Activated CD8-positive, alpha-beta T cell treated with anti-CD3 and anti-CD28 coated beads, Interleukin-2, amount 10 ng/mL, durations not matched to agents 7 days and 5 days (primary cell): ENCODE data around the gene PCGF2. TPM values are rescaled to one million over a fixed set of nuclear protein-coding genes. Genes with fewer than 3 reads are reported as not detected.
A peak's percentile ranks its signal among the peaks of the same experiment; 100 is the strongest.

ENCODE experiments used
- ATAC-seq: fragments of 150-1000 bp; cut with Tn5 transposase; one replicate; pipeline ENCODE4 v1.10.0; 2021; ENCODE audit warnings: moderate library complexity
- CTCF ChIA-PET: fragments of 350-600 bp; sonication (Branson Sonifier 250); formaldehyde crosslinking; loops from one replicate; lab custom pipeline; 2021; ENCODE audit warnings: antibody characterized with exemption; lab: Charles Lee
- POLR2A ChIA-PET: fragments of 350-600 bp; sonication (Branson Sonifier 250); formaldehyde crosslinking; loops from one replicate; lab custom pipeline; 2021; ENCODE audit warnings: antibody characterized with exemption; lab: Charles Lee
- DNase-seq: peaks from one replicate; pipeline ENCODE4 v3.0.0-alpha.2; 2020
- H3K27ac Mint-ChIP-seq: one replicate; pipeline ENCODE4 v1.8.0; 2021; ENCODE audit warnings: mild to moderate bottlenecking, mixed read lengths
- H3K27me3 Mint-ChIP-seq: one replicate; pipeline ENCODE4 v1.8.0; 2021; ENCODE audit warnings: low read depth, mixed read lengths
- H3K36me3 Mint-ChIP-seq: one replicate; pipeline ENCODE4 v1.8.0; 2021; ENCODE audit warnings: low read depth, mixed read lengths
- H3K4me1 Mint-ChIP-seq: one replicate; pipeline ENCODE4 v1.8.0; 2021; ENCODE audit warnings: low read depth, mixed read lengths
- H3K4me3 Mint-ChIP-seq: one replicate; pipeline ENCODE4 v1.8.0; 2021; ENCODE audit warnings: mild to moderate bottlenecking, mixed read lengths
- H3K9me3 Mint-ChIP-seq: one replicate; pipeline ENCODE4 v1.8.0; 2022; ENCODE audit warnings: mixed read lengths; ENCODE audit not compliant: insufficient read depth
- total RNA-seq, 2 experiments: library from RNA; stranded (reverse); gene quantifications; one replicate each; pipeline ENCODE4 v1.2.3, GENCODE V29; 2021

The PCGF2 gene
- total RNA-seq, 2 experiments from 2014 or later, result 0.63 to 0.70 TPM

DNA sequence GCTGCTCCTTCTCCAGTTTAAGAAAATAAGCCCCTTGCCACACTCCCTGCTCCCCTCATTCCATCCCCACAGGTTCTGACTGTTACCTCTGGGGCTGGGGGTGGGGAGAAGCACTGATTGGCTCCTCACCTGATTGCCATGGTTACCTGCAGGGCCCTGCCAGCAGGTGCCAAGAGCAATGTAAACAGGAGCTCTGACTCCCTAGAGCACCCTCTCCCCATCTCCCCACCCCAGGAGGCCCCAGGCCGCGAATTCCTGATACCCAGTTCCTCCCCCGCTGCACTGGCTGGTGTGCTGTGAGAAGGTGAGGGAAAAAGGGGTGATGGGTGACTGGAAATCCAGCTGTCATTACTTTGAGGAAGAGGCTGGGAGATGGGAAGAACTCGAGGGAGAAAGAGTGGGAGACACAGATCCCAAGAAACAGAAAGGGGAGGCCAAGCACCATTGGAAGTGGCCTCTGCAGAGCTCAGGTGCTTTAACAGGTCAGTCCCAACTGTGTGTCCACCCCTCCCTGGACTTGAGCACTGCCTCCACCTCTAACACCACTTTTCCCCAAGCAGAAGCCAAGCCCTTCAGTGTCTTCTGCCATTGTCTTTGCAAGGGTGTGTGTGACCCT lies 4.5 kb downstream of the PCGF2 start:
- no peaks in the 10 kb centered on the region for H3K36me3 Mint-ChIP-seq
- no peaks in the 10 kb centered on the region for H3K9me3 Mint-ChIP-seq
- ChIA-PET POLR2A (no interaction called here), CTCF (interaction anchor here (1.0 kb wide), 1 partner anchor 8 kb away, joined by 3 read pairs; no protein-coding TSS in a partner anchor)
- peaks cover 35% of the 10 kb centered on the region for H3K27me3 Mint-ChIP-seq
- H3K27ac Mint-ChIP-seq, result peak overlapping the region; percentile 25
- peaks cover 23% of the 10 kb centered on the region for H3K4me1 Mint-ChIP-seq
- ATAC-seq (no peak), DNase-seq (no peak)
- no peak overlapping the region for H3K4me3 Mint-ChIP-seq

GRCh38 chr17:38742411-38743308 lies 5.5 kb downstream of the PCGF2 start:
- H3K27ac Mint-ChIP-seq, result no peak overlapping the region

GRCh38 chr17:38741921-38742410 lies 6.2 kb downstream of the PCGF2 start:
- POLR2A ChIA-PET, result interaction anchor here (1.6 kb wide), 1 partner anchor 13 kb away, joined by 6 read pairs; no protein-coding TSS in a partner anchor
- H3K27ac Mint-ChIP-seq, result no peak overlapping the region

More at GRCh38 chr17:38742411-38743308, 5.5 kb downstream of the PCGF2 start:
- H3K4me1 Mint-ChIP-seq, result peaks cover 21% of the 10 kb centered on the region
- peaks cover 29% of the 10 kb centered on the region for H3K27me3 Mint-ChIP-seq
- H3K4me3 Mint-ChIP-seq, result no peak overlapping the region
- ATAC-seq (peak; percentile 40), DNase-seq (no peak)
- ChIA-PET POLR2A (interaction anchor here (1.6 kb wide), 1 partner anchor 14 kb away, joined by 6 read pairs; no protein-coding TSS in a partner anchor), CTCF (no interaction called here)
- H3K9me3 Mint-ChIP-seq, result no peaks in the 10 kb centered on the region
- no peaks in the 10 kb centered on the region for H3K36me3 Mint-ChIP-seq

DNA sequence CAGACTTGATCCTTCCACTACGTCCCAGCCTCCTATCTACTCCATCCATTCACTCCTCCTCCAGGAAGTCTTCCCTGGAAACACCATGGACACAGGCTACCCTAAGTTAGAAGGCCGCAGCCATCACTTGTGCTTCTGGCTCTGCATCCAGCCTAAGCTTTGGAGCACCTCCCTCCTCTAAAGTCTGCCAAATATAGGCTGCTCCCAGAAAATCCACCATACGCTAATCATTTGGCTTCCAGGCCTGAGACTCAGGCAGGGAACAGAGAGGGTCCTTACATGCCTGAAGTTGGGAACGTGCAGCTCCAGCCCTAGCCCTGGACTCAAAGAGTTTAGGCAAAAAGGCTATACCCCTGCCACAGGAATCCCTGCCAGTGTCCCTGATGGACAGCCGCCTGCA lies 6.7 kb downstream of the PCGF2 start:
- CTCF ChIA-PET, result no interaction called here
- Mint-ChIP-seq H3K36me3 (no peaks in the 10 kb centered on the region), H3K9me3 (no peaks in the 10 kb centered on the region), H3K4me3 (no peak overlapping the region), H3K27ac (no peak overlapping the region), H3K4me1 (peaks cover 15% of the 10 kb centered on the region), H3K27me3 (peaks cover 23% of the 10 kb centered on the region)
- POLR2A ChIA-PET, result interaction anchor here (1.6 kb wide), 1 partner anchor 13 kb away, joined by 6 read pairs; no protein-coding TSS in a partner anchor
- DNase-seq, result no peak
- ATAC-seq, result no peak

More at GRCh38 chr17:38741921-38742410, 6.2 kb downstream of the PCGF2 start:
- no peaks in the 10 kb centered on the region for H3K36me3 Mint-ChIP-seq
- CTCF ChIA-PET, result no interaction called here
- no peaks in the 10 kb centered on the region for H3K9me3 Mint-ChIP-seq
- DNase-seq, result no peak
- ATAC-seq, result no peak
- H3K4me3 Mint-ChIP-seq, result no peak overlapping the region
- H3K27me3 Mint-ChIP-seq, result peaks cover 28% of the 10 kb centered on the region
- H3K4me1 Mint-ChIP-seq, result peaks cover 20% of the 10 kb centered on the region

DNA sequence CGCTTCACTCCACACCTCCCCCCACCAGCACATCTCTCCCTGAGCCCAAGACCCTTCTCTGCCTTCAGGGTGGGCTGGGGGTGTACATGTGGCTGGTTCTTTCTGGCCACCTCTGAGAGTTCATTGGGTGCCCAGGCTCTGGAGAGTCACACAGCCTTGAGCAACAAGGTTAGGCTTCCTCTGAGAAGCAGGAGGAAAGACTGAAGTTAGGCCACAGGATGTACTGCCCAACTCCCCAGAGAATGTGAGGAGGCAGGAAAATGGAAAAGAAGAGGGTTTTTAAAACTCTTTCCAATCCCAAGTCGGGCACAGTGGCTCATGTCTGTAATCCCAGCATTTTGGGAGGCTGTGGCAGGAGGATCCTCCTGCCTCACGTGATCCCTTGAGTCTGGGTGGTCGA lies 7.3 kb downstream of the PCGF2 start:
- Mint-ChIP-seq H3K4me3 (no peak overlapping the region), H3K9me3 (no peaks in the 10 kb centered on the region), H3K36me3 (no peaks in the 10 kb centered on the region), H3K27ac (no peak overlapping the region), H3K27me3 (peaks cover 17% of the 10 kb centered on the region), H3K4me1 (peaks cover 9% of the 10 kb centered on the region)
- no peak for DNase-seq
- POLR2A ChIA-PET, result no interaction called here
- no peak for ATAC-seq
- CTCF ChIA-PET, result no interaction called here

- no peaks in the 10 kb centered on the region for H3K9me3 Mint-ChIP-seq
- no peaks in the 10 kb centered on the region for H3K36me3 Mint-ChIP-seq
- ChIA-PET CTCF (no interaction called here), POLR2A (no interaction called here)
- no peak overlapping the region for H3K4me3 Mint-ChIP-seq
- peaks cover 12% of the 10 kb centered on the region for H3K4me1 Mint-ChIP-seq
- no peak for DNase-seq
- H3K27me3 Mint-ChIP-seq, result peaks cover 12% of the 10 kb centered on the region
- no peak for ATAC-seq
- no peak overlapping the region for H3K27ac Mint-ChIP-seq
Measured at GRCh38 chr17:38740044-38740443, 8.1 kb downstream of the PCGF2 start.

DNA sequence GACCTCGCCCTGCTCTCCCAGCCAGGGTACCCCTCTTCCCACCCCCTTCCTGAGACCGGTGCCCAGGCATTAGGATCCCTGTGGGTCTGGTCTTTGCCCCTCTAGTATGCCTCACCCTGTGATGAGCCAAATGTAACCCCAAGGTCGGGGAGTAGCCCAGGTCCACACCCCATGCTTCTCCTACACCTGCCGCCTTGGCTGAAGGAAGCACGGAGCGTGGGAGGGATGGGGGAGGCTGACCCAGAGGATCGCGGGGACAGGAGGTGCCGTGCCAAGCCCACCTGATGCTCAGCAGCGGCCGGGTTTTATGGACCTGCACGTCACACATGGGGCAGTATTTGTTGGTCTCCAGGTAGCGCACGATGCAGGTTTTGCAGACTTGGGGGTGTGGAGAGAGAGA lies 8.8 kb downstream of the PCGF2 start:
- no peak for DNase-seq
- ChIA-PET CTCF (interaction anchor here (5.7 kb wide), 1 partner anchor 61 kb away, joined by 141 read pairs; the partner anchor contains the start of gene EPOP), POLR2A (no interaction called here)
- H3K9me3 Mint-ChIP-seq, result no peaks in the 10 kb centered on the region
- H3K4me1 Mint-ChIP-seq, result peaks cover 15% of the 10 kb centered on the region
- no peaks in the 10 kb centered on the region for H3K36me3 Mint-ChIP-seq
- H3K4me3 Mint-ChIP-seq, result no peak overlapping the region
- peaks cover 7% of the 10 kb centered on the region for H3K27me3 Mint-ChIP-seq
- ATAC-seq, result no peak
- no peak overlapping the region for H3K27ac Mint-ChIP-seq

- ChIA-PET POLR2A (no interaction called here), CTCF (interaction anchor here (5.7 kb wide), 1 partner anchor 60 kb away, joined by 141 read pairs; the partner anchor contains the start of gene EPOP)
- no peak for DNase-seq
- no peak overlapping the region for H3K27ac Mint-ChIP-seq
- no peaks in the 10 kb centered on the region for H3K9me3 Mint-ChIP-seq
- H3K36me3 Mint-ChIP-seq, result peaks cover 2% of the 10 kb centered on the region
- no peak for ATAC-seq
- H3K27me3 Mint-ChIP-seq, result peaks cover 4% of the 10 kb centered on the region
- H3K4me1 Mint-ChIP-seq, result peaks cover 18% of the 10 kb centered on the region
- H3K4me3 Mint-ChIP-seq, result no peak overlapping the region
Measured at GRCh38 chr17:38738686-38739085, 9.4 kb downstream of the PCGF2 start.

GRCh38 chr17:38738007-38738662 lies 10.0 kb downstream of the PCGF2 start:
- H3K4me1 Mint-ChIP-seq, result peaks cover 23% of the 10 kb centered on the region
- POLR2A ChIA-PET, result interaction anchor here (0.8 kb wide), 1 partner anchor 14 kb away, joined by 4 read pairs; the partner anchor contains the start of gene PSMB3
- CTCF ChIA-PET, result interaction anchor here (1.0 to 5.7 kb wide), 2 partner anchors 60 to 180 kb away, joined by 4 to 141 read pairs; partner anchors contain the start of gene EPOP
- peaks cover 5% of the 10 kb centered on the region for H3K36me3 Mint-ChIP-seq
- H3K27me3 Mint-ChIP-seq, result peaks cover 4% of the 10 kb centered on the region
- H3K9me3 Mint-ChIP-seq, result no peaks in the 10 kb centered on the region
- DNase-seq, result no peak
- H3K4me3 Mint-ChIP-seq, result no peak overlapping the region
- ATAC-seq, result no peak
- H3K27ac Mint-ChIP-seq, result no peak overlapping the region

DNA sequence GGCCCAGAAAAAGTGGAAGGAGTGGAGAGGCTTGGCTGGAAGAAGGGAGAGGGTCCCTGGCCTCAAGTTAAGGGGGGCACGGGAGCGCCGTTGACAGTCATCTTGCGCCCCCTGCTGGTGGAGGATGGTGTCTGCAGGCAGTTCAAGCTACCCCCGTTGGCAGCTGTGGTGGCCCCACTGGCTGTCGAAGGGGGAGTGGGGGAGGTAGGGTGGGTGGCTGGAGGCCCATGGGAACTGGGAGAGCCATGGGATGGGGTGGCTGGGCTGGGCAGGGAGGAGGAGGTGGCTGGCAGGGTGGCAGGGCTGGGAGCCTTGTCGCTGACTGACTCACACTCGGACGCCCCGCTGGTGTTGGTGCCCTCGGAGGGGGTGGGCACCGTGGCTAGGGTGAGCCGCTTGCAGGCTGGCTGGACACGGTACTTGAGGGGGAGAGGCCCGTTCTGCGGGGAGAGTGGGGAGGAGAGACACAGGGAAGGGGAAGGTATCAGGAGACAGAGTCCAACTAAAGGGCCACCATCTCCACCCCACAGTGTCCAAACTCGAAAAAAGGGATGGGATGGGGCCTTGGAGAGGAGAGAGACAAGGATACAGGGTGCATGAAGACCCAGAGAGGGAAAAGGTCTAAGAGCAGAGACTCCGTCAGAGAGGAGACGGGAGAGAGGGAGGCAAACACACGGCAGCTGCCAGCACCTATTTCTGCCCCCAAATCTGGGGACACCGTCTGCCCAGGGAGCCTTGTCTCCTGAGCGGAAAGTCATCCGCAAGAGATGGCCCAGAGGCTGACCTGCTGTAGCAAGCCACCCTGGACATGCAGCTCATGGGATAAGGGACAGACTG lies 12.8 kb downstream of the PCGF2 start:
- no peak for ATAC-seq
- Mint-ChIP-seq H3K27me3 (no peaks in the 10 kb centered on the region), H3K36me3 (peaks cover 22% of the 10 kb centered on the region), H3K9me3 (no peaks in the 10 kb centered on the region), H3K4me3 (no peak overlapping the region), H3K27ac (no peak overlapping the region), H3K4me1 (peaks cover 41% of the 10 kb centered on the region)
- ChIA-PET POLR2A (interaction anchor here (0.7 to 2.1 kb wide), 5 partner anchors 15 to 65 kb away, joined by 3 to 9 read pairs (median 4); partner anchors contain the start of genes EPOP and MLLT6), CTCF (interaction anchor here (0.6 to 5.7 kb wide), 32 partner anchors 8 to 1454 kb away, joined by 3 to 141 read pairs (median 7); partner anchors contain the start of genes EPOP, MLLT6 and PSMB3)
- peak; percentile 82 for DNase-seq
